Measurements from ENCODE around the gene OR1L8. TPM values are rescaled to one million over a fixed set of nuclear protein-coding genes. Genes with fewer than 3 reads are reported as not detected.

The OR1L8 gene
- total RNA-seq, 1 donor from 2014 or later = 0.74 TPM

GRCh38 chr9:122519376-122519775 lies 63.8 kb downstream of the OR1L8 start:
- no peak for DNase-seq (ENCODE audit: extremely low spot score in 2 of 2)
- Histone ChIP-seq H3K27ac (no peak overlapping the region), H3K27me3 (no peaks in the 10 kb centered on the region), H3K4me3 (no peak overlapping the region), H3K36me3 (no peaks in the 10 kb centered on the region), H3K9me3 (no peaks in the 10 kb centered on the region), H3K4me1 (no peaks in the 10 kb centered on the region)
- TF ChIP-seq POLR2A (IDR thresholded peaks at IDR 0.05) = no peak
- TF ChIP-seq POLR2AphosphoS5 (IDR thresholded peaks at IDR 0.05; ENCODE audit: insufficient read depth in 1 of 2, low read depth in 1 of 2) = no peak
- TF ChIP-seq CTCF (IDR thresholded peaks at IDR 0.05) = no peak
- intact Hi-C loops (cut with DNase I) = no loop called here

- TF ChIP-seq POLR2A (IDR thresholded peaks at IDR 0.05) (no peak), POLR2AphosphoS5 (IDR thresholded peaks at IDR 0.05; ENCODE audit: insufficient read depth in 1 of 2, low read depth in 1 of 2) (no peak), CTCF (IDR thresholded peaks at IDR 0.05) (no peak)
- no peak within 1 kb of the TSS for H3K4me3 ChIP-seq
- no peak for DNase-seq (ENCODE audit: extremely low spot score in 2 of 2)
- intact Hi-C loops (cut with DNase I) = no loop called here
- H3K27me3 ChIP-seq = no peaks in the 10 kb centered on the region
- H3K9me3 ChIP-seq = no peaks in the 10 kb centered on the region
- H3K27ac ChIP-seq = no peak within 1 kb of the TSS
- no peaks in the 10 kb centered on the region for H3K4me1 ChIP-seq
- H3K36me3 ChIP-seq = no peaks in the 10 kb centered on the region
Measured at GRCh38 chr9:122518841-122519240, 64.3 kb downstream of the OR1L8 start, which contains the start of gene OR1J4. OR1J4 (plus strand) TSS chr9:122519141; CDS start chr9:122519141, 0 bp downstream.

- H3K4me3 ChIP-seq = no peak overlapping the region
- no peaks in the 10 kb centered on the region for H3K27me3 ChIP-seq
- no peaks in the 10 kb centered on the region for H3K9me3 ChIP-seq
- no peak for TF ChIP-seq POLR2A (IDR thresholded peaks at IDR 0.05)
- no peak for TF ChIP-seq CTCF (IDR thresholded peaks at IDR 0.05)
- TF ChIP-seq POLR2AphosphoS5 (IDR thresholded peaks at IDR 0.05; ENCODE audit: insufficient read depth in 1 of 2, low read depth in 1 of 2) = no peak
- no peaks in the 10 kb centered on the region for H3K4me1 ChIP-seq
- no peak overlapping the region for H3K27ac ChIP-seq
- no peaks in the 10 kb centered on the region for H3K36me3 ChIP-seq
- DNase-seq (ENCODE audit: extremely low spot score in 2 of 2) = no peak
- intact Hi-C loops (cut with DNase I) = no loop called here
Measured at GRCh38 chr9:122518226-122518625, 65.0 kb downstream of the OR1L8 start.

Other genes with a start within 250 kb of the OR1L8 start
- 12.0 TPM for gene PTGS1, start 212.4 kb downstream of the OR1L8 start, total RNA-seq
- not detected for gene OR1J1, start 105.5 kb downstream of the OR1L8 start, total RNA-seq
- not detected for gene OR1J2, start 72.6 kb downstream of the OR1L8 start, total RNA-seq
- not detected for gene OR1J4, start 64.2 kb downstream of the OR1L8 start, total RNA-seq
- not detected for gene OR1N1, start 56.1 kb downstream of the OR1L8 start, total RNA-seq
- not detected for gene OR1N2, start 30.3 kb downstream of the OR1L8 start, total RNA-seq
- gene OR1Q1, start 31.4 kb upstream of the OR1L8 start, total RNA-seq = not detected
- gene OR1B1, start 74.2 kb upstream of the OR1L8 start, total RNA-seq = not detected
- not detected for gene OR1L1, start 78.3 kb upstream of the OR1L8 start, total RNA-seq
- gene OR1L3, start 91.7 kb upstream of the OR1L8 start, total RNA-seq = not detected
- gene OR1L4, start 140.6 kb upstream of the OR1L8 start, total RNA-seq = not detected
- gene OR1L6, start 158.9 kb upstream of the OR1L8 start, total RNA-seq = not detected
- gene OR5C1, start 205.5 kb upstream of the OR1L8 start, total RNA-seq = not detected
- not detected for gene OR1K1, start 216.7 kb upstream of the OR1L8 start, total RNA-seq
- gene PDCL, start 245.2 kb upstream of the OR1L8 start, total RNA-seq = 17.7 TPM